Tibial nerve (tissue), 3 donors: Measurements from ENCODE around the gene POLDIP2.

Experiments
- CTCF ChIP-seq, 5 experiments: fragments of 200-600 bp in 3 of 5; fragments of 450-650 bp in 2 of 5; sonication (generic) in 3 of 5; IDR thresholded peaks; one replicate each; pipeline ENCODE4 v1.5.1; 2016 to 2019; ENCODE audit warnings: antibody characterized with exemption in 5 of 5, mild to moderate bottlenecking in 3 of 5, moderate library complexity in 2 of 5
- POLR2A ChIP-seq, 2 donors: fragments of 450-650 bp; IDR thresholded peaks; one replicate each; pipeline ENCODE4 v1.6.1; 2017; ENCODE audit warnings: antibody characterized with exemption in 2 of 2, mild to moderate bottlenecking in 2 of 2, moderate library complexity in 2 of 2

- TF ChIP-seq POLR2A (IDR thresholded peaks at IDR 0.05) (no peak), CTCF (IDR thresholded peaks at IDR 0.05) (no peak)
Measured at GRCh38 chr17:28335959-28336871, 21.1 kb downstream of the POLDIP2 start.
